GM18873 (cell line): ENCODE results near the gene OR2D3.
"Not testable (repeated sequence)": the region's sequence is repeated elsewhere in the genome, so short reads cannot be mapped to it uniquely, and the experiment has no call there.

ENCODE experiments used
- ATAC-seq: cut with Tn5 transposase; IDR thresholded peaks from one replicate; pipeline ENCODE4 v1.9.1; 2021; ENCODE audit warnings: mild to moderate bottlenecking, moderate library complexity, moderate number of reproducible peaks; ENCODE audit not compliant: unreplicated experiment, low FRiP score

The OR2D3 gene

GRCh38 chr11:6927030-6927617 lies 6.3 kb downstream of the OR2D3 start:
- peak; percentile 54 for ATAC-seq

- ATAC-seq: no peak
These were observed 8.1 kb downstream of the OR2D3 start for GRCh38 chr11:6928916-6929315.

- ATAC-seq: no peak
These were observed 10.4 kb downstream of the OR2D3 start for GRCh38 chr11:6931146-6931713.

GRCh38 chr11:6932145-6932544 lies 11.3 kb downstream of the OR2D3 start:
- ATAC-seq: no peak

GRCh38 chr11:6941970-6942369 lies 21.2 kb downstream of the OR2D3 start:
- ATAC-seq: no peak

- ATAC-seq: no peak
These were observed 22.3 kb downstream of the OR2D3 start for GRCh38 chr11:6943131-6943530.

- not testable (repeated sequence) for ATAC-seq
These were observed 33.4 kb downstream of the OR2D3 start for GRCh38 chr11:6954248-6954647.

GRCh38 chr11:6962141-6962540 lies 41.3 kb downstream of the OR2D3 start:
- no peak for ATAC-seq

GRCh38 chr11:6962673-6963072 lies 41.9 kb downstream of the OR2D3 start:
- no peak for ATAC-seq

GRCh38 chr11:6968816-6969215 lies 48.0 kb downstream of the OR2D3 start:
- ATAC-seq: no peak

GRCh38 chr11:6969854-6970253 lies 49.1 kb downstream of the OR2D3 start:
- ATAC-seq: not testable (repeated sequence)
